ENCODE results near the gene CD5L. TPM values are rescaled to one million over a fixed set of nuclear protein-coding genes. Genes with fewer than 3 reads are reported as not detected.

The CD5L gene
- total RNA-seq, 2 donors from 2014 or later = 0.19 TPM; not detected in 1

GRCh38 chr1:157829711-157830110, 11.9 kb downstream of the CD5L start:
- no peak overlapping the region for H3K4me3 ChIP-seq
- H3K36me3 ChIP-seq = no peaks in the 10 kb centered on the region
- H3K27me3 ChIP-seq = no peaks in the 10 kb centered on the region
- DNase-seq (ENCODE audit: low spot score) = no peak
- no peaks in the 10 kb centered on the region for H3K4me1 ChIP-seq
- H3K27ac ChIP-seq = no peak overlapping the region
- no peak for TF ChIP-seq CTCF (IDR thresholded peaks at IDR 0.05)
- H3K9me3 ChIP-seq = no peaks in the 10 kb centered on the region

GRCh38 chr1:157829210-157829609, 12.4 kb downstream of the CD5L start:
- no peak for TF ChIP-seq CTCF (IDR thresholded peaks at IDR 0.05)
- H3K4me3 ChIP-seq = no peak overlapping the region

GRCh38 chr1:157820299-157820698, 21.3 kb downstream of the CD5L start:
- Histone ChIP-seq H3K4me3 (no peak overlapping the region), H3K27ac (no peak overlapping the region), H3K36me3 (no peaks in the 10 kb centered on the region), H3K4me1 (no peaks in the 10 kb centered on the region), H3K27me3 (no peaks in the 10 kb centered on the region), H3K9me3 (no peaks in the 10 kb centered on the region)
- no peak for TF ChIP-seq CTCF (IDR thresholded peaks at IDR 0.05)
- no peak for DNase-seq (ENCODE audit: low spot score)

More at GRCh38 chr1:157829210-157829609, 12.4 kb downstream of the CD5L start:
- no peaks in the 10 kb centered on the region for H3K27me3 ChIP-seq
- no peak overlapping the region for H3K27ac ChIP-seq
- no peak for DNase-seq (ENCODE audit: low spot score)
- H3K9me3 ChIP-seq = no peaks in the 10 kb centered on the region
- H3K36me3 ChIP-seq = no peaks in the 10 kb centered on the region
- no peaks in the 10 kb centered on the region for H3K4me1 ChIP-seq

- Histone ChIP-seq H3K4me3 (no peak within 1 kb of the TSS), H3K27me3 (no peaks in the 10 kb centered on the region), H3K27ac (no peak within 1 kb of the TSS), H3K4me1 (no peaks in the 10 kb centered on the region), H3K36me3 (no peaks in the 10 kb centered on the region), H3K9me3 (peaks cover 0 to under 1% of the 10 kb centered on the region in 2 donors)
- TF ChIP-seq CTCF (IDR thresholded peaks at IDR 0.05) = no peak
- no peak for DNase-seq (ENCODE audit: low spot score)
These were observed 21.7 kb downstream of the CD5L start, which contains the start of gene FCRL1 for GRCh38 chr1:157819896-157820295. TSS of gene FCRL1 (minus strand) at chr1:157820120. CDS start at chr1:157820037, 83 bp downstream.

GRCh38 chr1:157819215-157819614, 22.4 kb downstream of the CD5L start:
- DNase-seq (ENCODE audit: low spot score) = no peak
- no peak for TF ChIP-seq CTCF (IDR thresholded peaks at IDR 0.05)
- no peak overlapping the region for H3K27ac ChIP-seq

GRCh38 chr1:157813269-157813668, 28.3 kb downstream of the CD5L start:
- Histone ChIP-seq H3K36me3 (no peaks in the 10 kb centered on the region), H3K27ac (no peak overlapping the region), H3K9me3 (peaks cover 0 to 32% of the 10 kb centered on the region in 2 donors), H3K4me1 (no peaks in the 10 kb centered on the region), H3K4me3 (no peak overlapping the region), H3K27me3 (no peaks in the 10 kb centered on the region)
- no peak for DNase-seq (ENCODE audit: low spot score)
- TF ChIP-seq CTCF (IDR thresholded peaks at IDR 0.05) = no peak

More at GRCh38 chr1:157819215-157819614, 22.4 kb downstream of the CD5L start:
- Histone ChIP-seq H3K9me3 (peaks cover 0 to 8% of the 10 kb centered on the region in 2 donors), H3K36me3 (no peaks in the 10 kb centered on the region), H3K27me3 (no peaks in the 10 kb centered on the region), H3K4me3 (no peak overlapping the region), H3K4me1 (no peaks in the 10 kb centered on the region)

All from right atrium auricular region (tissue), 2 donors.